Fibroblast of skin of left biceps (primary cell): ENCODE results near the gene SLC10A3.

Source experiments
- DNase-seq, 2 experiments: peaks; one replicate each; pipeline ENCODE4 v3.0.0-alpha.2; 2013; ENCODE audit warnings: low read depth in 2 of 2

Gene SLC10A3

DNA sequence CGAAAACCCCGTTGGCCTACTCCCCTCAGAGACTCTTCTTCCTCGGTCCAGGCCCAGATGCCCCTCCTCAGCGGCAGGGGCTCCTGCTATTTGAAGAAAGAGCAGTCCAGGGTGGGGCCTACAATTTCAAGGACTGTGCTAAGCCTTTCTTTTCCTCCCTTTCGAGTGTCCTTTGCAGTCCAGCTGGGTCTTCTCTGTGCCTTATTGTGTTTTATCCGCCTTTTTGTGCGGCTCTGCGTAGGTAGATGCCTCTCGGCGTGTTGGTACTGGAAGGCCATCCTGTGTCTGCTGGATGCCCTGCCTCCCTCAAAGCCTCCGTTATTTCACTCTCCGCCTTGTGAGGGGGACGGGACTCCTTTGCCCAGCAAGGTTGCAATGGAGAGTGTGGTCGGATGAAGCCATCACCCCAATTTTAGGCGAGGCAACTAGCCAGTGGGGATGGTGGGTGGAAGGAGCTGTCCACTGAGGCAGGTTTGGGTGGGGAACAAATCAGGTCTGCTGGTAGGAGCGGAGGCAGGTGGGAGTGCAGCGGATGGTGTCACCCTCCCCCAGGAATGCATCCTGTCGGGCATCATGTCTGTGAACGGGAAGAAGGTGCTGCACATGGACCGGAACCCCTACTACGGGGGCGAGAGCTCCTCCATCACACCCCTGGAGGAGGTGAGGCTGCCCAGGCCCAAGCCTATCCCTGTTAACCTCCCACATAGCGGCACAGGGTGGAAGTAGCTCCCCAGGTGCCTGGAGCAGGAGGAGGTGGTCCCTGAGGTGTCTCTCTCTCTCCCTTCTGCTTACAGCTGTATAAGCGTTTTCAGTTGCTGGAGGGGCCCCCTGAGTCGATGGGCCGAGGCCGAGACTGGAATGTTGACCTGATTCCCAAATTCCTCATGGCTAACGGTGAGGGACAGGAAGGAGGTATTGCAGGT, 52.2 kb downstream of the SLC10A3 start:
- no peak for DNase-seq
